Activated CD4-positive, alpha-beta T cell treated with anti-CD3 and anti-CD28 coated beads, Interleukin-2, Interleukin-6, amounts not matched to agents 100 ng/mL and 50 ng/mL, durations not matched to agents 16 hours and 8 hours (primary cell): ENCODE results near the gene GPC5.

ENCODE experiments used
- DNase-seq: peaks from one replicate; pipeline ENCODE4 v3.0.0-alpha.2; 2020

The GPC5 gene

DNA sequence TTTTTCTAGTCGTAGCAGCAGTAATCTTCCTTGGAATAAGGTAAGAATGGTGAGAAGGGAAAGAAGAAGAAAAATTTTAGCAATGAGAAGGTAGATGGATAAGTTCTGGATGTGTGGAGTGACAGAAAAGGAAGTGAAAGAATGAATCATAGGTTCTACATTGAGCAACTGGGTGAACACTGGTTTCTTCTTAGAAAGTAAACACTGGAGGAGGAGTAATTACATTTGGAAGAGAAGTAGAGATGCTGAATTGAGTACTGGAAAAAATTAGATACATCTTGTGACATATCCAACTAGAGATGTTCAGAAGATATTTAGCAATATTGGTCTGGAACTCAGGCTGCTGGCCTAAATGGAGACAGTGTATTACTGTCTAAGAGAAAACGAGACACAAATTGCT lies 148.5 kb downstream of the GPC5 start:
- DNase-seq: no peak

GRCh38 chr13:91553584-91553983 lies 155.2 kb downstream of the GPC5 start:
- no peak for DNase-seq

- DNase-seq: no peak
These were observed 155.7 kb downstream of the GPC5 start for GRCh38 chr13:91554101-91554500.

GRCh38 chr13:91557328-91558090 lies 159.1 kb downstream of the GPC5 start:
- no peak for DNase-seq

DNA sequence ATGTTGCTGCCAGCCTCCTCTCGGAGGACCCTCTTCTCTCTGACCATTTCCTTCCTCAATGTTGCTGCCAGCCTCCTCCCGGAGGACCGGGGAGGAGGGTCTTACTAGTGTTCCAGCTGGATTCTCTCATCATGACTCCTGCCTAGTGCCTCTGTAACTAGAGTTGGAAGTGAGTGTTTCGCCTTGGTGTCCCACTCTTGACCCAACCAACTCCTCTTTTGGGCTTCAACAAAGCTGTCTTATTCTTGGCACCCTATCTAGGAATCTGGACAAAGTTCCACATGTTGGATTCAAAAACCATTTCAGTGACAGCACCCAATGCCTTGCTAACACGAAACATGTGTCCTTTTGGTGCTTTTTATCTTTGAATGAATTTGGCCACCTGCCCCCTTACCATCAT lies 165.4 kb downstream of the GPC5 start:
- no peak for DNase-seq

DNA sequence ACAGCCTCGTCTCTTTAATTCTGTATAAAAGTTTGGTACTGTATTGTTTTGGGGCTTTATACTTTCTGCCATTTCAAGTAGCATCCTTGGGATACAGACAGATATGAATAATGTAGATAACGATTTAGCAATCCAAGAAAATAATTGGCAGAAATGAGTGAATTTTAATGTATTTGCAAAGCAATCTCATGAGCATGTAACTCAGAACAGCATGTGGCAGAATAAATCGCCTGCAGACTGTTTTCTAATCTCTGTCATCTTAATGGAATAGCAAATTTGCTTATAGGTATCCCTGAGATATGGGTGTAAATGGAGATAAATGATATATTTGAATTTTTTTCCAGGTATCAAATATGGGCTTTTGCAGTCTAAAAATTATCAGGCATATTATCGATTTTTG lies 166.0 kb downstream of the GPC5 start:
- DNase-seq: no peak

GRCh38 chr13:91565296-91565695 lies 166.9 kb downstream of the GPC5 start:
- DNase-seq: no peak

DNA sequence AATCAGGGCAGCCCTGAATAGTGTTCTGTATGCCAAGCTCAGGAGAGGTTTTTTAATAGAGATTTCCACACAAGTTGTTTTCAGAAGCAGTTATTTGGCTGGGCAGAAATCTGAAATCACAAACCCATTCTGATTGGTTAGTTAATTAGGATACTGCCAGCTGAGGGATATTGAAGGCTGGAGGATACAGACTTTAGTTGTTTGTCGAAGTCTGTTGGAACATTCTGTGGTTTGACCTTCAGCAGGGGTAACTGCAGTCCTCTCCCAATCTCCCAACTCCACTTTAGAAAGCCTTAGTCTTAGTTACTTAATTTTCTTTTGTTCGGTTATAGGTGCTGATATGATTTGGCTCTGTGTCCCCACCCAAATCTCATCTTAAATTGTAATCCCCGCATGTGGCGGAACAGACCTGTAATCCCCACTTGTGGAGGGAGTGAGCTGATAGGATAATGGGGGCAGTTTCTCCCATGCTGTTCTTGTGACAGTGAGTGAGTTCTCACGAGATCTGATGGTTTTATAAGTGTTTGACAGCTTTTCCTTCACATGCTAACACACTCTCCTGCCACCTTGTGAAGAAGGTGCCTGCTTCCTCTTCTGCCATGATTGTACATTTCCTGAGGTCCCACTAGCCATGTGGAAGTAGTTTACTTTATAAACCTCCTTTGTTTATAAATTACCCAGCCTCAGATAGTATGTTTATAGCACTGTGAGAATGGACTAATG lies 169.2 kb downstream of the GPC5 start:
- no peak for DNase-seq

GRCh38 chr13:91571681-91572080 lies 173.3 kb downstream of the GPC5 start:
- DNase-seq: no peak

DNA sequence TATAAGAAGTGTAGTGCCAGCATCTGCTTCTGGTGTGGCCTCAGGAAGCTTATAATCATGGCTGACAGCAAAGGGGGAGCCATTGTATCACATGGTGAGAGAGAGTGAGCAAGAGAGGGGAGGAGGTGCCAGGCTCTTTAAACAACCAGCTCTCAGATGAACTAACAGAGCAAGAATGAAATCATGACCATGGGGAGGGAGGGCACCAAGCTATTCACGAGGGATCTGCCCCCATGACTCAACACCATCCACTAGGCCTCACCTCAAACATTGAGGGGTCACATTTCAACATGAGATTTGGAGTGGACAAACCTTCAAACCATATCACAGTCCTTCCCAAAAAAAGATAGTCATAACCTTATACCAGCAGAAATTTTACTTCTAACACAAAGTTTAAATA lies 174.0 kb downstream of the GPC5 start:
- DNase-seq: no peak

DNA sequence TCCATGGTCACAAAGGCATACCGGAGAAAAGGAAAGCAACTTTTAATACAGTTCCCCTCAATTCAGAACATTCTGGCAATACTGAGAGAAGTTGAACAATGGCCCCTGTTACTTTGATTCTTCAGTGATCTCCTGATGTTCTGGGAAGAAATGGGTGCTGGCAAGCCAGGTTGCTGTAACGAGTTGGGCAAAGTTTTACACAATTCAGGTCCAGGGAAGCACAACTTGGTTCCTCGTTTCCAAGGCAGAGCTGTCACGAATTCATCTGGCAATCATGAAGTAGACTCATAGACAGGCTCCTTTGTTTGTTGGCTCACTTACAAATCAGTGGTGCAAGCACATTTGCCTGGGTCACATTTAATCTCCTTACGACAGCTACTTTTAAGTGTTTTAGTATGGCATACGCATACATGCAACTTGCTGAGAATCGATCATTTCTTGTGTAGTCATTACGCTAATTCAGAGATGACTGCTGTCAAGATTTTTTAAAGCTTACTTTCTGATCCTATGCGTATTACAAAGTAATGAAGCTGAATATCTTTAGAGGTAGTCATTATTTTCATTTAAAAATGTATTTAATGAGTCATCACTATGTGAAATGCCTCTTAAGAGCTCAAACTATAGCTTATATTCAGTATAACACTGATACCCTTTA lies 174.7 kb downstream of the GPC5 start:
- no peak for DNase-seq

GRCh38 chr13:91574766-91575165 lies 176.3 kb downstream of the GPC5 start:
- no peak for DNase-seq

DNA sequence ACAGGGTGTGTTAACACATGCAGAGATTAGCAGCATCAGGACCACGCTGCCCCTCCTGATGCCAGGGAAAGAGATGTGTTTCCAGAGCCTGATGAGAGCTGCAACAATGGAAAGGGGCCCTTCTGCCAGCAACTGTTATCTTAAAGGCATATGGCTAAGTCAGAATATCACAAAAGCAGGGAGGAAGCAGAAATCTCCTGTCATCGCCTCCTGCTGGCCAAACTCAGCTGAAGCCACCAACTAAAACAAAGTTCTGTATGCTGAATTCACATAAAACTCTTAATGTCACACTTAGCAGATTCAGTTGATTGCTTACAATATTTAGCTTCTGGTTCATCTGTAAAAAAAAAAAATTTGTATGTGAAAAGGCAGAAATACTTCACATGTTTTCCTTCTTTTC lies 178.2 kb downstream of the GPC5 start:
- DNase-seq: no peak

DNA sequence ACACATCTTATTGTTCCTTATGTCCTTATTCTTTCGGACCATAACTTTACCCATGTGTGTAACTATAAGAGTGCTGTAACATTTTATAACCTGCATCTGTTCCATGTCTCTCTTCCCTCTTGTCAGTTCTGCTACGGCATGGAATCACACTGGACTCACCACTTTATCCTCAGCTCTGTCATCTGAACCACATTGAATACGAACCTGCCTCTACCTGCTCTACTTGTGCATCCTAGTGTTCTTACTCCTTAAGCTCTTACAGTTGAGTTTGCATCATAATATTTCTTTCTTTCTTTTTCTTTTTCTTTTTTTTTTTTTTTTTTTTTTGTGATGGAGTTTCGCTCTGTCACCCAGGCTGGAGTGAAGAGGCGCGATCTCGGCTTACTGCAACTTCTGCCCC lies 180.9 kb downstream of the GPC5 start:
- DNase-seq: no peak

GRCh38 chr13:91580749-91581148 lies 182.3 kb downstream of the GPC5 start:
- DNase-seq: no peak

- no peak for DNase-seq
These were observed 188.2 kb downstream of the GPC5 start for GRCh38 chr13:91586609-91587008.

GRCh38 chr13:91588541-91588940 lies 190.1 kb downstream of the GPC5 start:
- DNase-seq: no peak

DNA sequence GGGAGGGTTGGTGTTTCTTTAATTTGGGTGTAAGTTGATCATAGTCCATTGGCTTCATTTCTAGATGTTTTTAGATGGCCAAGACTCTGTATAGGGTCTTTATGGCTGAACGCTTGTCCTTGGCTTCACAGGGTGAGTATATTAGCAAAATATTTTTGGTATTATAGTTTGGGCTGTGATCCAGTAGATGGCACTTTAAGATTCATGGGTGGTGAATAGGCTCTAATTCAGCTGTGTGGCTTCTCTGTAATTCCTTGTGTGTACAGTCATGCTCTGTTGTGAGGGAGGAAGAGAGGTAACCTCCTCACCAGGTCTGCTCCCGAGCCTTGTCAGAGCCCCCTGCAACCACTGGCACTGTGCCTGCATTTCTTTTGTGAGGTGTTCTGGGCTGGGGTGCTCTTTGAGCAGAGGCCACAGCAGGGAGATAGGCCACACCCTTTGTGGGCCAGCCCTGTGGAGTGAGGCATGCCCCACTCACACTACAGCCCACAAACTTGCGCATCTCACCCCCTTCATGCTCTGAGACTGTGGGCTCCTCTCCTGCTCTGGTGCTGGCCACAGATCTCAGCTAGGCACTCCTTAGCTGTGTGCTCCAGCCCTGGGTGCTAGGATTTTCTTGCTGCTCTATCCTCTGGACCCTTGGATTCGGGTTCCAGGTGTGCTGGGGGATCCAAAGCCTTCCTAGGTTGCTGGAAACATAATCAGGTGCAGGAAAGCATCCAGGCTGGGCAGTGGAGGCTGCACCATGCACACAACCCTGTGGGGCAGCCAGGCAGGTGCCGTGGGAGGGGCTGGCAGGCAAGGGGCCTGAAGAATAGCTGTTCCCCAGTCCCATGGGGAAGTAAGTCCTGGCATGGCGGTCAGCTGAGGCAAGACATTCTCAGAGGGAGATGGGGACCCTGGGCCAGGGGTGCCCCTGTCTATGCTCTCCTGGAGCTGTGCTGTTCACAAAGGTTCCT lies 193.9 kb downstream of the GPC5 start:
- DNase-seq: no peak

DNA sequence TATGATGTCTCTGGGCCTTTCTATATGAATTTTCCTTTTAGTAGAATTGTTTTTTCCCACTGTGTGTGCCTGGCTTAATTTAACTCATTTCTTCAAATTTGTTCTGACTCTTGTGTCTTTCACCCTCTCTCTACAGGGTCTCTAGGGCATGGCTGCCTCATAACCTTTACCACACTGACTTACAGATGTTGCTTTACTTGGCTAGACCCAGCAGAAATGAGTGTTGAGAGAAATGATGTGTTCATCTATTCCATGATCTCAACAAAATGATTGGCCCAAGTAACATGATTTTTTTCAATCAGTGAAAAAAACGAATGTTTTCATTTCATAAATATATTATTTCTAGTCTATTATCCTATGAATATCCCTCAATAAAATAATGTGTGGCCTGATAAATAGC lies 195.0 kb downstream of the GPC5 start:
- no peak for DNase-seq

DNA sequence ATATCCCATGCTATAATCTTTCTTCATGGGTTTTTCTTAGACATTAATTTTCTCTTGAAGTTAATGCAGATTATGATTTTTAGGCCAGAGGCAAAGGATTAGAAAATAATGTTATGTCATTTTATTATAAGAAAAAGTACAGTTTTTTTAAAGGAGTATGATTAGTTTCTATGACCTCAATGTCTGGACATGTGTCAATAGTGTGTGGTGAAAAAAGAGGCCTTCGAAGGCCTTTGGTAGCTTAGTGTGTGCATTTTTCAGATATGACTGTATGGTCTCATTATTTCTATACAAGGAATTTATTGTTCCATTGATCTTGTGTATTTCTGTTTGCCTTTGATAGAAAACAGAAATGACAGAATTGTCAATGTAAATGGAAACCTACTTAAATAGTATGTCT lies 195.6 kb downstream of the GPC5 start:
- DNase-seq: no peak

- DNase-seq: no peak
These were observed 197.3 kb downstream of the GPC5 start for GRCh38 chr13:91595677-91596076.

- no peak for DNase-seq
These were observed 198.4 kb downstream of the GPC5 start for GRCh38 chr13:91596842-91597241.

- no peak for DNase-seq
These were observed 200.2 kb downstream of the GPC5 start for GRCh38 chr13:91598655-91599054.
